HG02970 (cell line): ENCODE results near the gene ETFB.
"Not testable (repeated sequence)": the region's sequence is repeated elsewhere in the genome, so short reads cannot be mapped to it uniquely, and the experiment has no call there.

Source experiments
- ATAC-seq: cut with Tn5 transposase; IDR thresholded peaks from one replicate; pipeline ENCODE4 v1.9.1; 2021; ENCODE audit warnings: mild to moderate bottlenecking, moderate library complexity, moderate number of reproducible peaks; ENCODE audit not compliant: unreplicated experiment, low FRiP score

Gene ETFB

DNA sequence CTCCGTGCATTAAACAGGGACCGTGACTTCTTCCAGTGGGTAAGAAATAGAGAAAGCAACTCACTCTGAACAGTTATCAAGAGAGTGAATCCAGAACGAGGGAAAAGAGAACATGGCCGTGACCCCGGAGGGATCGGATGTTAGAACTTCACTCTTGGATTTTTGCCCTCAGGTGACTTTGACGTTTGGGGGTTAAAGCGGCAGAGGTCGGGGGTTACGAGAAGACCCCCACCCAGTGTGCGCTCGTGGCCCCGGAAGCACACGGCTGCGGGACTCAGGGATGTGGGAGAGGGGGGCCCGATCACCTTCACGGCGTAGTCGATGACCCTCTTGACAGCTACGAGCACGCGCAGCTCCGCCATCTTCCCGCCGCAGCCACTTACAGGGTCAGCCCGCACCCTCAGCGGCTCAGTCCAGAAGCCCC is at the start of gene ETFB:
TSS of gene ETFB (minus strand) at position 424 of the 424 bp plus-strand sequence. CDS start at position 362, 62 bp downstream.
- ATAC-seq: no peak

- ATAC-seq: no peak
Observed at GRCh38 chr19:51415187-51415586, 49.0 kb upstream of the ETFB start.

DNA sequence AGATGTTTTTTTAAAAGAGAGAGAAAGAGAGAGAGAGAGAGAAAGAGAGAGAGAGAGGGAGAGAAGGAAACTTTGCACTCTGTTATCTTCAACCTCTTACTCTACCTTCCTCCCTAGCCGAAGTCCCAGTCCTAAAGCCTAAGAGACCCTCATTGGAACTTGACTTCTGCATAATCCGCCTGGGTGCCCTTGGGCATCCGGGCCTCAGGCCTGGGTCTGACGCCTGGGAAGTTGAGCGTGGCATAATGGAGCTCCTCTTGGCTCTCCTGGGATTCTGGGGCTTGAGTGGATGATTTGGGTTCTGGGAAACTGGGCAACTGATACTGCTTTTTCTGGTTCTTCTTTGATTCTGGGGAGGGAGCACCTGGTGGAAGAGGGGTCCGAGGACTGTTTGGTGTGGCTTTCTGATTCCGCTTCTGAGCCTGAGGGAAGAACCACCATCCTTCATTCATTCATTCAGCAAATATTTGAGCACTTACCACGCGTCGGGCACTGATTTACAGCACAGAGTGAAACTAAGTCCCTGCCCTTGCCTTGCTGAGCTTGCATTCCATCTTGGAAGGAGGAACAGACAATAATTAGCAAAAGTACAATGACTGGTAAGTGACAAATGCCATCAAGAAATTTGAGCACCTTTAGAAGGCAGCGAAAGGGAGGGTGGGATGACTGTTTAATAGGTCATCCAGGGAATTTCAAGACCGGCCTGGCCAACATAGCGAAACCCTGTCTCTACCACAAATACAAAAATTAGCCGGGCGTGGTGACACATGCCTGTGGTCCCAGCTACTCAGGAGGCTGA is 45.0 kb upstream of the ETFB start:
- no peak for ATAC-seq

DNA sequence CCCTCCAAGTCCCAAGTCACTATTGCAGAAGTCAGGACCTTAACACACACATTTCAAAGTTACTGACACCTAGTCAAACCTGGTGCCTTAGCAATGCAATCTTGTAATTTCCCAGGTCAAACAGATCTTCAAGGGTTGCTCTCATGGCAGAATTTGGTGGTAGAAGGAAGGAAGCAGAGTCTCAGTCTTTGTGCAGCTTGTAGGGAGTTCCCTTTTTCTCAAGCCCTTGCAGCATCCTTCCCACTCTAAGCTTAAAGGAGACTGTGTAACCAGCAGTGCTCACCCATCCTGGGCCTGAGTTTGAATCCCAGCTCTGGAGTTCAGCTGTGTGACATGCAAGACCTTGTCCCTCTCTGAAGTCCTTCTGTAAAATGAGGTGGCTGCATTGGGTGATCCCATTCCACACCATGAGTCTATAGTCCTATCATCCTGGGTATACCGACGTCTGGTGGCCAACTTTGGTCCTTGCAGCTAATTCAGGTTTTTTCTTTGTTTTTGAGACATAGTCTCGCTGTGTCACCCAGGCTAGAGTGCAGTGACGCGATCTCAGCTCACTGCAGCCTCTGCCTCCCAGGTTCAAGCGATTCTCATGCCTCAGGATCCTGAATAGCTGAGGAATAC is 41.4 kb upstream of the ETFB start:
- ATAC-seq: no peak

DNA sequence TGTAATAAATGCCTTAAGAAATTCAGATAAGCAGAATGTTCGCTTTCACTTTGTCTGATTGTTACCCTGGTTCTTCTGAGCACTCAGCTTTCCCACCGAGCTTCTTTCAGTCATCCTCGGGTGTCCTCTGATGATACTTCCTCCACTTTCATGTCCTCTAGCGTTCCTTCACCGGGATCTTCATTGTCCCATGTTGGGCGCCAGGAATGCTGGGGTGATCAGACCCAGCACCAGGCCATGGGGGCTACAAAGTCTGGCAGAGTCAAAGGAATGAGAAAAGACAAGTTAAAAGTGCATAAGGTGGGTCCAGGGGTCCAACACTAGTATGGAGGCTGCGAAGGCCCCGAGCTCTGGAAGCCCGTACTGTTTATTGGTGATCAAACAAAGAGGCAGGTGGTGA is 35.9 kb upstream of the ETFB start:
- no peak for ATAC-seq

DNA sequence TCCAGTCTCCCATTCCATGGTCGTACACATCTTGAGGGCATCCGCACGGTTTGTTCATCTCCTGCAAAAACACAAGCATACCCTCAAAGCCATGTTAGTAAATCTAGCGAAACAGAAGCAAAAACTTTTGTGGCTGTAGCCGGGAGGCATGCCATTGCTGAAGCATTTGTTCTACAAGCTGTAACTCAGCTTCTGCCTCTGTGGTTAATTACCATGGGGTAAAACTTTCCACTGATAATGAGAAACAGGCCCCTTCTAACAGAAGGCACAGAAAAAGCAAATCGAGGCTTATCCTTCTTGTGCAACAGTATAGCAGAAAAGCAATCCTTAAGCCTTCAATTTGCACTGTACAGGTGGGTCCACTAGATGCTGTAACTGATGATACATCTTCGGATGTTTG is 33.7 kb upstream of the ETFB start:
- ATAC-seq: not testable (repeated sequence)

GRCh38 chr19:51399231-51399630 is 33.0 kb upstream of the ETFB start:
- no peak for ATAC-seq

GRCh38 chr19:51398096-51398704 is 32.0 kb upstream of the ETFB start:
- ATAC-seq: no peak

DNA sequence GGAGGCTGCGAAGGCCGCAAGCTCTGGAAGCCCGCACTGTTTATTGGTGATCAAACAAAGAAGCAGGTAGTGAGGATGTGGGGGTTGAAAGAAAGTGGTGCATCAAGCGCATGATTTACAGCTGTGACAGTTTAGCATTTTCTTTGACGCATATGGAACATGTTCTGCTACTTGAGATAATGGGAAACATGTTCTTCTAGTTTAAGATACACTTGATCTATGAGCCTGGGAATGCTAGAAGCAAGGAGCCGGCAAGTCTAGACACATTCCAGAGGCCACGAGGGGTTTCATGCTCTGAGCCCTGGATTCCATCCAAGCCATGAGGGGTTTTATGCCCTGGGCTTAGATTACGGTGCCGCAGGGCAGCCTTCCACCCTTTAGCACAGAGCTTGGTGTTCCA is 31.3 kb upstream of the ETFB start:
- ATAC-seq: not testable (repeated sequence)

- no peak for ATAC-seq
Observed at GRCh38 chr19:51396175-51396574, 30.0 kb upstream of the ETFB start.

DNA sequence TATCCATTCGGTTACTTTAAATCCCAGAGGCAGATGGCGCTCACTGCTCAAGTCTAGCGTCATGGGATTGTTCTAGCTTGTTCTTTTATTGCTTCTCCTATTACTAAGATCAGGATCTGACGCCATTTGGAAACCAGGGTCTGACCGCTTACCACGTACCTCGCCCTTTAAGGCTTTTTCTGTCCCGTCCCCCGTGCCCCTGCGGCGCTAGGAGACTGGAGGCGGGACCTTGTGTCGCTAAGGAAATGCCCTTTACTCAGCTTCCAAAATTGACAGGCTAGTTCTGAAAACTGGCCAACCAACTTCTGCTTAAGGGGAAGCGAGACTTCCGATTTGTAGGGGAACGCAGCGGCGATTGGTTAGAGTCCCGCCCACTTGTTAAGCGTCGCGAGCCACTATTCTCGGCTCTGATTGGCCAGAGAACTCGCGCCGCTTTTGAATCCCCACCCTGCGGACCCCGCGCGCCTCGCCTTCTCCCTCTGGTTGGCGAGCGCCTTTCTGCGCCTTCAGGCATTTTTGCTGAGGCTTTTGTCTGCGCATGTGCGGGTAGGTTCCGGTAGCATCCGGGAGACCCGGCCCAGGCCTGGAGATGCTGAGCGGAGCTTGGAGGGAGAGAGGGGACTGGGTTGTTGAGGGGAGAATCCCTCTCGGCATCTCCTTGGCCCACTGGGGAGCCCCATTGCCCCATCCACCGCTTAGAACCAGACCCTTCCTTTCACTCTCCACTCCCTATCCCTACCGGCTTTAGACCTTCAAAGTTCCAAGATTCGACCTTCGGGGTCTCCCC is 28.1 kb upstream of the ETFB start:
- ATAC-seq: peak; percentile 84

GRCh38 chr19:51392701-51393100 is 26.5 kb upstream of the ETFB start:
- ATAC-seq: no peak

DNA sequence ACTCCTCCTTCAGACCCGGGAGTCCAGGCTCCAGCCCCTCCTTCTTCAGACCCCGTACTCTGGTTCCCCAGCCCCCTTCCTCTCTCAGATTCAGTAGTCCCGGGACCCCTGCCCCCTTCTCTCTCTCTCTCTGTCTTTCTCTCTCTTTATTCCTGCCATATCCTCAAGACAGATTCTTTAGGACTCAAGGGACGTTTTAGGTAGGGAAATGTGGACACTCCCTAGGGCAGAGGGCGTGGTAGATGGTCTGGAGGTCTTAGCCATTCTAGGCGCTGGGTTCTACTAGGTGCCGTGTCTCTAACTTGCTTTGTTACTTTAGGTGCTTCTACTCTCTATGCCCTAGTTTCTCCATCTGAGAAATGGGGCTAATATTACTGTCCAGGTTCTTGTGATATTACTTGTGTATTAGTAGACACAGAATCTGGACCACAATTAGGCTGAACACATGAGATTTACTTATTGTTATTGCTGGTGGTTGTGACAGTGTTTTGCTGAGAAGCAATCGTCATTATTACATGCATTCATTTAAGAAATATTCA is 25.0 kb upstream of the ETFB start:
- ATAC-seq: no peak

- ATAC-seq: no peak
Observed at GRCh38 chr19:51389143-51389542, 23.0 kb upstream of the ETFB start.

DNA sequence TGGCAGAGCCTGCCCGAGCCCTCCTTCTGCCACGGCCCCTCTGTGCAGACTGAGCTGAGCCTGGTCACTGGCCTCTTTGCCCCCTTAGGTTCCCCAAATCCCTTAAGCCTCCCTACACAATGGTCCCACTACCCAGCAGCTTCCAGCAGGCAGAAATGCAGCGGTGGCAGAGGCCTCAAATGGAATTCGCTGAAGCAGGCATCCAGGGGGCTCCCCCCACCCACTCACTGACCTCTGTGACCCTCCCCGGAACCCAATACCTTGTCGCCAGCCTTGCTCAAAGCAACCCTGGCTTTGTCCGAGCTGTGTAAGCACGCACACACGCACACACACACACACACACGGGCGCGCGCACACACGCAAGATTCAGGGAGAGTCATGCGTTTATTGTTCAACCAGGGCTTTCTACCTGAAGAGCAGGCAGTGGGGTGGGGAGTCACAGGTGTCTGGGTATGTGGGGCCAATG is 21.8 kb upstream of the ETFB start, which contains the start of gene LIM2:
TSS of gene LIM2 (minus strand) at position 51 of the 466 bp plus-strand sequence. CDS start 531 bp downstream, outside the sequence.
- no peak for ATAC-seq

- ATAC-seq: no peak
Observed at GRCh38 chr19:51386882-51387520, 20.8 kb upstream of the ETFB start.

- ATAC-seq: no peak
Observed at GRCh38 chr19:51382004-51382403, 15.8 kb upstream of the ETFB start.

- ATAC-seq: no peak
Observed at GRCh38 chr19:51380379-51380778, 14.2 kb upstream of the ETFB start.

DNA sequence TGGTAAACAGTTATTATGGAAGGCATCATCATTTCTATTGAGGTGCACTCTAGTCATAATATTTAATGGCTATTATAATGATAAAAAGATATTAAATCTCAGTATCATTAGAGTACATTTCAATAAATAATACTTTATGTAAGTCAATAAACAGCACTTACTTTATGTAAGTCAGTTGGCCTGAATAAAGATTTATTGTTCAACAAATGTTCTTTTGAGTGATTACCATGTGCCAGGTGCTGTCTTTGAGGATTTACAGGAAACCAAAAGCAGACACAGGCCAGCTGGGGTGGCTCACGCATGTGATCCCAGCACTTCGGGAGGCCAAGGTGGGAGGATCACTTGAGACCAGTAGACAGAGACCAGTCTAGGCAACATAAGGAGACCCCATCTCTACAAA is 11.2 kb upstream of the ETFB start:
- ATAC-seq: no peak
